HepG2 (cell line): ENCODE measurements around the gene SLIT1.

Experiments
- ESRRA ChIP-seq: sonication (generic); formaldehyde crosslinking; IDR thresholded peaks from 2 replicates; pipeline ENCODE4 v1.5.1; 2020; ENCODE audit warnings: mild to moderate bottlenecking, low read depth, missing genetic modification reagents
- KLF11 ChIP-seq: IDR thresholded peaks from 2 replicates; pipeline ENCODE4 v1.6.1; 2016; ENCODE audit warnings: missing compliant biosample characterization
- NFRKB ChIP-seq: fragments of 450-650 bp; IDR thresholded peaks from 2 replicates; pipeline ENCODE4 v1.6.1; 2017
- RFX1 ChIP-seq: fragments of 450-650 bp; IDR thresholded peaks from 2 replicates; pipeline ENCODE4 v1.6.1; 2017
- SMC3 ChIP-seq: IDR thresholded peaks from 2 replicates; pipeline ENCODE4 v1.6.1; 2011; ENCODE audit warnings: low read length, improper control_type of control experiment
- ZFP1 ChIP-seq: IDR thresholded peaks from 2 replicates; pipeline ENCODE4 v1.6.1; 2016
- TF ChIP-seq, protein P1 (sequence below), 2 experiments: sonication (generic) in 1 of 2; formaldehyde crosslinking in 1 of 2; IDR thresholded peaks; 2 replicates each; pipeline versions ENCODE4 v1.5.1 to v1.6.1; 2011 to 2020; ENCODE audit warnings: borderline replicate concordance in 1 of 2, low read depth in 1 of 2, low read length in 1 of 2, mild to moderate bottlenecking in 1 of 2, missing genetic modification reagents in 1 of 2, moderate library complexity in 1 of 2
- TF ChIP-seq, protein P2 (sequence below), 2 experiments: IDR thresholded peaks; 2 replicates each; pipeline ENCODE4 v1.6.1; 2011 to 2012; ENCODE audit warnings: low read length in 2 of 2, borderline replicate concordance in 1 of 2, low read depth in 1 of 2, mild to moderate bottlenecking in 1 of 2, moderate library complexity in 1 of 2

- no peak for TF ChIP-seq SMC3
- TF ChIP-seq NFRKB: no peak
- TF ChIP-seq ZFP1: no peak
- no peak for TF ChIP-seq KLF11
- TF ChIP-seq, protein P1, sequence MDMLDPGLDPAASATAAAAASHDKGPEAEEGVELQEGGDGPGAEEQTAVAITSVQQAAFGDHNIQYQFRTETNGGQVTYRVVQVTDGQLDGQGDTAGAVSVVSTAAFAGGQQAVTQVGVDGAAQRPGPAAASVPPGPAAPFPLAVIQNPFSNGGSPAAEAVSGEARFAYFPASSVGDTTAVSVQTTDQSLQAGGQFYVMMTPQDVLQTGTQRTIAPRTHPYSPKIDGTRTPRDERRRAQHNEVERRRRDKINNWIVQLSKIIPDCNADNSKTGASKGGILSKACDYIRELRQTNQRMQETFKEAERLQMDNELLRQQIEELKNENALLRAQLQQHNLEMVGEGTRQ (IDR thresholded peaks at IDR 0.05; ENCODE audit: low read depth, low read length): no peak
- TF ChIP-seq, protein P1 (CRISPR knock-in tag; IDR thresholded peaks at IDR 0.05; ENCODE audit: borderline replicate concordance): no peak
- TF ChIP-seq RFX1: no peak
- TF ChIP-seq ESRRA (CRISPR knock-in tag): no peak
- TF ChIP-seq, protein P2, sequence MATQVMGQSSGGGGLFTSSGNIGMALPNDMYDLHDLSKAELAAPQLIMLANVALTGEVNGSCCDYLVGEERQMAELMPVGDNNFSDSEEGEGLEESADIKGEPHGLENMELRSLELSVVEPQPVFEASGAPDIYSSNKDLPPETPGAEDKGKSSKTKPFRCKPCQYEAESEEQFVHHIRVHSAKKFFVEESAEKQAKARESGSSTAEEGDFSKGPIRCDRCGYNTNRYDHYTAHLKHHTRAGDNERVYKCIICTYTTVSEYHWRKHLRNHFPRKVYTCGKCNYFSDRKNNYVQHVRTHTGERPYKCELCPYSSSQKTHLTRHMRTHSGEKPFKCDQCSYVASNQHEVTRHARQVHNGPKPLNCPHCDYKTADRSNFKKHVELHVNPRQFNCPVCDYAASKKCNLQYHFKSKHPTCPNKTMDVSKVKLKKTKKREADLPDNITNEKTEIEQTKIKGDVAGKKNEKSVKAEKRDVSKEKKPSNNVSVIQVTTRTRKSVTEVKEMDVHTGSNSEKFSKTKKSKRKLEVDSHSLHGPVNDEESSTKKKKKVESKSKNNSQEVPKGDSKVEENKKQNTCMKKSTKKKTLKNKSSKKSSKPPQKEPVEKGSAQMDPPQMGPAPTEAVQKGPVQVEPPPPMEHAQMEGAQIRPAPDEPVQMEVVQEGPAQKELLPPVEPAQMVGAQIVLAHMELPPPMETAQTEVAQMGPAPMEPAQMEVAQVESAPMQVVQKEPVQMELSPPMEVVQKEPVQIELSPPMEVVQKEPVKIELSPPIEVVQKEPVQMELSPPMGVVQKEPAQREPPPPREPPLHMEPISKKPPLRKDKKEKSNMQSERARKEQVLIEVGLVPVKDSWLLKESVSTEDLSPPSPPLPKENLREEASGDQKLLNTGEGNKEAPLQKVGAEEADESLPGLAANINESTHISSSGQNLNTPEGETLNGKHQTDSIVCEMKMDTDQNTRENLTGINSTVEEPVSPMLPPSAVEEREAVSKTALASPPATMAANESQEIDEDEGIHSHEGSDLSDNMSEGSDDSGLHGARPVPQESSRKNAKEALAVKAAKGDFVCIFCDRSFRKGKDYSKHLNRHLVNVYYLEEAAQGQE (IDR thresholded peaks at IDR 0.05; ENCODE audit: borderline replicate concordance in 1 of 2, low read depth in 1 of 2, low read length in 2 of 2): no peak
These were observed 7.2 kb upstream of the SLIT1 start for GRCh38 chr10:97192952-97193435.
